Endothelial cell of hepatic sinusoid (primary cell): ENCODE measurements around the gene APOL1.
"Not testable (repeated sequence)": the region's sequence is repeated elsewhere in the genome, so short reads cannot be mapped to it uniquely, and the experiment has no call there.

Source experiments
- in situ Hi-C: cut with HindIII; loops from 2 replicates; pipeline ENCODE4 v1.10.0; 2017; ENCODE audit warnings: low sequenced_read_pairs

APOL1 gene

GRCh38 chr22:36263886-36264664 is 11.1 kb downstream of the APOL1 start:
- in situ Hi-C loops = not testable (repeated sequence)

GRCh38 chr22:36267058-36267457 is 14.1 kb downstream of the APOL1 start:
- in situ Hi-C loops = no loop called here

GRCh38 chr22:36267896-36268485 is 15.1 kb downstream of the APOL1 start:
- in situ Hi-C loops = no loop called here

GRCh38 chr22:36271231-36271630 is 18.3 kb downstream of the APOL1 start:
- in situ Hi-C loops = not testable (repeated sequence)

- in situ Hi-C loops = not testable (repeated sequence)
Observed at GRCh38 chr22:36271951-36272350, 19.0 kb downstream of the APOL1 start.

GRCh38 chr22:36274531-36274930 is 21.6 kb downstream of the APOL1 start:
- in situ Hi-C loops = no loop called here

GRCh38 chr22:36277482-36278291 is 24.8 kb downstream of the APOL1 start:
- in situ Hi-C loops = no loop called here

GRCh38 chr22:36279219-36279666 is 26.3 kb downstream of the APOL1 start:
- in situ Hi-C loops = no loop called here

- in situ Hi-C loops = no loop called here
Observed at GRCh38 chr22:36280379-36280778, 27.4 kb downstream of the APOL1 start.

GRCh38 chr22:36281781-36282327 is 28.9 kb downstream of the APOL1 start:
- in situ Hi-C loops = no loop called here

GRCh38 chr22:36282328-36282831 is 29.4 kb downstream of the APOL1 start:
- in situ Hi-C loops = no loop called here

- in situ Hi-C loops = no loop called here
Observed at GRCh38 chr22:36284171-36284571, 31.2 kb downstream of the APOL1 start.

GRCh38 chr22:36285017-36285416 is 32.1 kb downstream of the APOL1 start:
- in situ Hi-C loops = no loop called here

- in situ Hi-C loops = no loop called here
Observed at GRCh38 chr22:36285545-36285944, 32.6 kb downstream of the APOL1 start.

- in situ Hi-C loops = no loop called here
Observed at GRCh38 chr22:36286096-36286957, 33.4 kb downstream of the APOL1 start.

GRCh38 chr22:36287881-36288515 is 35.1 kb downstream of the APOL1 start:
- in situ Hi-C loops = no loop called here

GRCh38 chr22:36288571-36289405 is 35.9 kb downstream of the APOL1 start:
- in situ Hi-C loops = no loop called here

GRCh38 chr22:36289406-36289870 is 36.5 kb downstream of the APOL1 start:
- in situ Hi-C loops = no loop called here

GRCh38 chr22:36289948-36290371 is 37.0 kb downstream of the APOL1 start:
- in situ Hi-C loops = not testable (repeated sequence)
